Activated naive CD4-positive, alpha-beta T cell treated with anti-CD3 and anti-CD28 coated beads, Interleukin-2, amount 50 U/mL, for 16 hours (primary cell): ENCODE data around the gene HIPK1.
"Not testable (repeated sequence)": the region's sequence is repeated elsewhere in the genome, so short reads cannot be mapped to it uniquely, and the experiment has no call there.

Experiments used
- DNase-seq: peaks from one replicate; pipeline ENCODE4 v3.0.0-alpha.2; 2020

Gene HIPK1

DNA sequence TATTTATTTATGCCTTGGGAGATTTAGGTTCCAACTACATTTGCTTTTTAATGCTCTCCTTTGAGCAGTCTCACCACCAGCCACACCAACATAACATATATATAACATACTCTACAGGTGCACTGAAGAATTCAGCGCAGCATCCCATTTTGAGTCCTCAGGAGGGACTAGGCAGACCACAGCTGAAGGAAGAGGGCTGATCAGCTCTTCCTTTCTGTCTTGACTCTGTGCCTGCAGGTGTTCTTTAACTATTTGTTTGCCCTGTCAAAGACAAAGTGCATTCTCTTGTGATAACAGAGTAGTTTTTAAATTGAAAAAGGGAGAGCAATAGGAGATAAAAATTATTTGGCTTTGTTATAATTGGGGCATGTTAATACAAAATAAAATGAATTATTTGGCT, 17.0 kb downstream of the HIPK1 start:
- no peak for DNase-seq

DNA sequence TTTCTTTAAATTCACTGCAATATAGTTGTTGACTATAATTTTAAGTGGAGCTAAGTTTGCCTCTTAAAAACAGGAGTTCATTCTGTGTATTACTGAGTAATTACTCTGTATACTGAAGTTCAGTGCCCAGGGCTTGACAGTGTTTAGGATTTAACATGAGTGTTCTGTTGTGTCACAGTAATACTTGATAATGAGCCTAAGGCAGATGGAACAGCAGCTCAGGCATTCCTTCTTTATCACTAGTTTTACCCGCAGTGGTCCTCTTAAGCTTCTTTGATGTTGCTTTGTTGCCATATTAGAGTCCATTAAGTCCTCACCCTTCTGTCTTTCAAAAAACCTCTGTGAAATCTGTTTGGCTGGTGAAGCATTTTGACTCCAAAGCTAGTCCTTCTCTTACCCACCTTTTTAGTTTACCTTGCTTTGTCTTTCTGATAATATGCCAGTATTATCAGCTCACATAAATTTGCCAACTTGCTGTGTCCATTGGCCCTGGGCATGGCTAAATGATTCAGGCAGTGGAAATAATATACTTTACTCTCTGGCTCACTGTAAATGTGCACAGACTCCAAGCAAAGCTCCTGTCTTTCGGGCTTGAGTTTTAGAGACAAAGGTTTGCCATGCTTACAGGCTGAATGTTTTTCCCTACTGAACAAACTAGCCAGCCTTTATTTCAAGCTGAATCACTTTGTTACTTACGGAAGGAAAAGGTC, 17.7 kb downstream of the HIPK1 start:
- DNase-seq: no peak

DNA sequence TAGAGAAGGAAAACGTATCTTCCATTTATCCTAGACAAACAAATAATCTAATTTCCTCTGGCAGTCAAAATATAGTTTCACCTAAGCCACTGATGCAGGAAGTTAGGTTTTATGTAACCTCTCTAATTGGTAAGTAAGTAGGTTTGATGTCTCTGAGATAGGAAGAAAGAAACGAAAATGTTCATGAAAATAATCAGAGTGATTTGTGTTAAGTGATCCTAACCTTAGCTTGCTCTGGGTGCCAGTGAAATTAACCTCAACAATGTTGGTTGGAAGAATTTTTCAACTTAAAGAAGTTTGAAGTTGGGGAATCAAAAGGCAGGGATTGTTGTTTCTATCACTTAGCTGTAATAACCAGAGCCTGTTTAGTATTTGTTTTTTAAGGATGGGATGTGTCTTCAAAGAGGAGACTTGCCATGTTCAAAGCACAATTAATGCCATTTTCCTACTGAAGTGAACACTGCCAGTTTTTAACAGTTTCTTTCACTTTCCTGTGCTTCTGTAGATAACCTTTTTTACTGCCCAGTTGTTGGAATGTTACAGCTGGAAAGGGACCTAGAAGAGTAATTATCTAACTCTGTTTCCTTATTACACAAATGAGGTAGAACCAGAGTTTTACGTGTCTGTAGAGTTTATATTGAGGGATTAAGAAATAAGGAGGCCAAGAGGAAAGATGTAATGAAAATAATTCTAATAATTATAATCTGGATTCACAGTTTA, 18.4 kb downstream of the HIPK1 start:
- no peak for DNase-seq

DNA sequence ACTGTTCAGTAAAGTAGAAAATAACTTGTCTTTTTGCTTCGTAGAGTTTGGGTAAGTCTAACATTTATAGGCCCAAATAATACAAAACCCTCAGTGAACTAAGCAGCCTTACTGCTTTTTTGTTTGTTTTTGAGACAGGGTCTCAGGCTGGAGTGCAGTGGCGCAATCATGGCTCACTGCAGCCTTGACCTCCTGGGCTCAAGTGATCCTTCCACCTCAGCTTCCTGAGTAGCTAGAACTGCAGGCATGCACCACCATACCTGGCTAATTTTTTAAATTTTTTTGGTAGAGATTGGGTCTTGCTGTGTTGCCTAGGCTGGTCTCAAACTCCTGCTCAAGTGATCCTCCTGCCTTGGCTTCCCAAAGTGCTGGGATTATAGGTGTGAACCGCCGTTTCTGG, 19.0 kb downstream of the HIPK1 start:
- not testable (repeated sequence) for DNase-seq

DNA sequence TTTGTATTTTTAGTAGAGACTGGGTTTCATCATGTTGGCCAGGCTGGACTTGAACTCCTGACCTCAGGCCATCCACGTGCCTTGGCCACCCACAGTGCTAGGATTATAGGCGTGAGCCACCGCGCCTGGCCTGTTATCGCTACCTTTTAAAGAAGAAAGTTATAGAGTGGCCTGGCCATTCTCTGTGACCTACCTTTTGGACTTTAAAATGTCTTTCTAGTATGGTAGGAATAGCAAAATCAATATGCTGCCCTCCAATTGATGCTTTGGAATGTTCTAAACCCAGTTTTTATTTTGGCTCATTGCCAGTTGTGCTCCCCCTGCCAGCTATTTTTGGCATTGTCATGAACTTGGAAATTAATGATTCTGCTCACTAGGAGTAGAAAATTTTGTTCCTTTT, 19.9 kb downstream of the HIPK1 start:
- no peak for DNase-seq

DNA sequence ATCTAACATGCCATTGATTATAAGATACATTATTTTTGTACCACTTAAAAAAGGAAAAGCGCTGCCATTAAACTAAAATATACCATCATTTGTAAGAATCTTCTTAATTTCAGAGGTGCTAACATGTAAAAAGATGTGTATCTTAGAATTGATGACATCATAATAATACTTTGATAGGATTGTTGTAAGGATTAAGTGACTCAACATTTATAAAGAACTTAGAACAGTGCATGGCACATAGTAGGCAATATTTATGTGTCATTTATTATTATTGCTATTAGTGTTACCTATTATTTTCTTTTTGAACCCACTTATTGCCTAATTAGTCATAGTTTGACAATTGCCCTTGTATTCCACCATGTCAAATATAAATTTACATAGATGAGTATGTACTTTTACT, 21.8 kb downstream of the HIPK1 start:
- no peak for DNase-seq

DNA sequence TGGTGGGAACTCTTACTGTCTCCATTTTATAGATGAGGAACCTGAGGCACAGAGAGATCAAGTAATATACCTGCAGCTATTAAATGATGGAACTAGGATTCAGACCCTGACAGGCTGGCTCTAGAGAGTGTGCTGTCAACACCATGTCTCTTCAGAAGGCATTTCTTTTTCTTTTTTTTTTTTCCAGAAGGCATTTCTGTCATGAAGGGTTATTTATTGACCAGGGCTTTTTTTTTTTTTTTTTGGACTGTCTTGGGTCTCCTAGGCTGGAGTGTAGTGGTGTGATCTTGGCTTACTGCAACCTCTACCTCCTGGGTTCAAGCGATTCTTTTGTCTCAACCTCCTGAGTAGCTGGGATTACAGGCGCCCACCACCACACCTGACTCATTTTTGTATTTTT, 22.6 kb downstream of the HIPK1 start:
- DNase-seq: no peak

DNA sequence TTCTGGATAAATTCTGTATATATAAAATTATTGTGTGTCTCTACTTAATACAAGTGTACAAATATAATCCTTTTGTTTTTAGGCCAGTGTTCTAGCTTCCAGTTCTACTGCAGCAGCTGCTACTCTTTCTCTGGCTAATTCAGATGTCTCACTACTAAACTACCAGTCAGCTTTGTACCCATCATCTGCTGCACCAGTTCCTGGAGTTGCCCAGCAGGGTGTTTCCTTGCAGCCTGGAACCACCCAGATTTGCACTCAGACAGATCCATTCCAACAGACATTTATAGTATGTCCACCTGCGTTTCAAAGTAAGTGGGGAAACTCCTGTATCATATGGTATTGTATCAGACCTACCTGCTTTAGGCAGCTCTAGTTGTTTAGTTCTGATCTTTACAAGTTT, 28.9 kb downstream of the HIPK1 start:
- no peak for DNase-seq

DNA sequence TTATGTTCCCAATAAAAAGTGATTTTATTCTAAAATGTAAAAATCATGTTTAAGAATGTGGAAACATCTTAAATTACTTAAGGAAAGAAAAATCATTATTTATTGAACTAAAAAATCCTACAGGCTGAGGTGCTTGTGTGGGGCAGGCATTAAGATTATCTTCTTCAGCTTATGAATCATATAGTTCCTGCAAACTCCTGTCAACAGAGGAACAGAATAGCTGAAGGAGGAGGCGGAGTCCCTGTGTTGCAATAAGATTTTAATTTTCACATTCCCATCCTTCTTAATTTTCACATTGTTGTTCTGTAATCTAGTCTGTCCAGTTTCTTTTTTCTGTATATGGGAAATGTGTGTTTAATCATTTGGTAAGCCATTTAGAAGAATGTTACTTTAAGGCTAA, 29.6 kb downstream of the HIPK1 start:
- DNase-seq: no peak

DNA sequence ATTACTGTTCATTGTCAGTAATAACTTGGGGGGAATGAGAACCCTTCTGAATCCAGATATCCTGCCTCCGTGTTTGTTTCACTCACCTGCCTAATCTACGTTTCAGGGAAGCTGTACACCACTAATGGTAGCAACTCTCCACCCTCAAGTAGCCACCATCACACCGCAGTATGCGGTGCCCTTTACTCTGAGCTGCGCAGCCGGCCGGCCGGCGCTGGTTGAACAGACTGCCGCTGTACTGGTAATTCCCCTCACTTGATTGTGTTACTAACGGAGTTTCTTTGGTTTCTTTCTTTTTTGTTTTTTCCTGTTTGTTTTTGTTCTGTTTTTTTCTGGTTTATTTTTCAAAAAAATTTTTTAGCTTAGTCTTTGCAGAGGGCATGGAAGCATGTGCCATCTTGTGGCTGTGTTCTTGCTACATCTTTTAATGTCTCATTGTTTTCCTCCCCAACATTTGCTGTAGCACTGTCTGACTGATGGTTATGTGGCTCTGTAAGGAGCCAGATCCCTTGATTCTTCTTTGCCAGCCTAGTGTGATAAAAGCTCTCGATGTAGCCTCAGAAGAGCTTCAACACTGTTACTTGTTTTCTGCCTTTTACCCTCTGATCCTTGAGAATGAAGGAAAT, 34.3 kb downstream of the HIPK1 start:
- DNase-seq: no peak

DNA sequence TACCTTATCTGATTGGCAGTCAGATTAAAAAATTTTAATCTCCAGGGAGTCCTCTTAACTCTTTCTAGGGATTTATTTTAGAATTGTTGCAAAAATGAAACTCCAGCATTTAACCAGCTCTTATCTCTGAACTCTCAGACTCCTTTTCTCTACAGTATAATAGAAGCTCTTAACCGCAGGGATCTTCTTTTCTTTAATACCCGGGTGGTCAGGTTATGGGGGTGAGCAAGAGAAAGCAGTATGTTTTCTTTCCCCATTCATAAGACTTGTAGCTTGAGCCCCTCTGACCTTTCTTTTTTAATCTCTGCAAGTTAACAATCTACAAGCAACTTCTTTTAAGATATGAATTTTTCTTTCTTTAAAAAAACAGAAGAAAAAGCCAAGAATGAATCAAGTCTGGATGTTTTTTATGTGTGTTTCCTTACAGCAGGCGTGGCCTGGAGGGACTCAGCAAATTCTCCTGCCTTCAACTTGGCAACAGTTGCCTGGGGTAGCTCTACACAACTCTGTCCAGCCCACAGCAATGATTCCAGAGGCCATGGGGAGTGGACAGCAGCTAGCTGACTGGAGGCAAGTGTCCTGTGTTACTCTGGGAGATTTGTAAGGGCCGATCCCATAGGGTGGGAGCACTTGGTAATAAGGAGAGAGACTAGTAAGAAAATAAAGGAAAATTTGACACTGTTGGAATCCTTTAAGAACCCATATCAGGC, 36.7 kb downstream of the HIPK1 start:
- no peak for DNase-seq

DNA sequence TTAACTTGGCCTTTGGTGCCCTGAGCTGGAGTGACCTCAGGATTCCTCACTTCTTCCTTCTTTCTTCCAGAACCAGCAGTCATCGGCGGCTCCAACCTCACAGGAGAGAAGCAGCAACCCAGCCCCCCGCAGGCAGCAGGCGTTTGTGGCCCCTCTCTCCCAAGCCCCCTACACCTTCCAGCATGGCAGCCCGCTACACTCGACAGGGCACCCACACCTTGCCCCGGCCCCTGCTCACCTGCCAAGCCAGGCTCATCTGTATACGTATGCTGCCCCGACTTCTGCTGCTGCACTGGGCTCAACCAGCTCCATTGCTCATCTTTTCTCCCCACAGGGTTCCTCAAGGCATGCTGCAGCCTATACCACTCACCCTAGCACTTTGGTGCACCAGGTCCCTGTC, 43.8 kb downstream of the HIPK1 start:
- DNase-seq: no peak

DNA sequence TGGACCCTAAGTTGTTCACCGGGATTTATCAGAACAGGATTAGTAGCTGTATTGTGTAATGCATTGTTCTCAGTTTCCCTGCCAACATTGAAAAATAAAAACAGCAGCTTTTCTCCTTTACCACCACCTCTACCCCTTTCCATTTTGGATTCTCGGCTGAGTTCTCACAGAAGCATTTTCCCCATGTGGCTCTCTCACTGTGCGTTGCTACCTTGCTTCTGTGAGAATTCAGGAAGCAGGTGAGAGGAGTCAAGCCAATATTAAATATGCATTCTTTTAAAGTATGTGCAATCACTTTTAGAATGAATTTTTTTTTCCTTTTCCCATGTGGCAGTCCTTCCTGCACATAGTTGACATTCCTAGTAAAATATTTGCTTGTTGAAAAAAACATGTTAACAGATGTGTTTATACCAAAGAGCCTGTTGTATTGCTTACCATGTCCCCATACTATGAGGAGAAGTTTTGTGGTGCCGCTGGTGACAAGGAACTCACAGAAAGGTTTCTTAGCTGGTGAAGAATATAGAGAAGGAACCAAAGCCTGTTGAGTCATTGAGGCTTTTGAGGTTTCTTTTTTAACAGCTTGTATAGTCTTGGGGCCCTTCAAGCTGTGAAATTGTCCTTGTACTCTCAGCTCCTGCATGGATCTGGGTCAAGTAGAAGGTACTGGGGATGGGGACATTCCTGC, 46.2 kb downstream of the HIPK1 start:
- DNase-seq: no peak

DNA sequence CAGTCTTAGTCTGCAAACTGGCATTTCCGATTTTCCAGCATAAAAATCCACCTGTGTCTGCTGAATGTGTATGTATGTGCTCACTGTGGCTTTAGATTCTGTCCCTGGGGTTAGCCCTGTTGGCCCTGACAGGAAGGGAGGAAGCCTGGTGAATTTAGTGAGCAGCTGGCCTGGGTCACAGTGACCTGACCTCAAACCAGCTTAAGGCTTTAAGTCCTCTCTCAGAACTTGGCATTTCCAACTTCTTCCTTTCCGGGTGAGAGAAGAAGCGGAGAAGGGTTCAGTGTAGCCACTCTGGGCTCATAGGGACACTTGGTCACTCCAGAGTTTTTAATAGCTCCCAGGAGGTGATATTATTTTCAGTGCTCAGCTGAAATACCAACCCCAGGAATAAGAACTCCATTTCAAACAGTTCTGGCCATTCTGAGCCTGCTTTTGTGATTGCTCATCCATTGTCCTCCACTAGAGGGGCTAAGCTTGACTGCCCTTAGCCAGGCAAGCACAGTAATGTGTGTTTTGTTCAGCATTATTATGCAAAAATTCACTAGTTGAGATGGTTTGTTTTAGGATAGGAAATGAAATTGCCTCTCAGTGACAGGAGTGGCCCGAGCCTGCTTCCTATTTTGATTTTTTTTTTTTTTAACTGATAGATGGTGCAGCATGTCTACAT, 47.6 kb downstream of the HIPK1 start:
- DNase-seq: no peak

DNA sequence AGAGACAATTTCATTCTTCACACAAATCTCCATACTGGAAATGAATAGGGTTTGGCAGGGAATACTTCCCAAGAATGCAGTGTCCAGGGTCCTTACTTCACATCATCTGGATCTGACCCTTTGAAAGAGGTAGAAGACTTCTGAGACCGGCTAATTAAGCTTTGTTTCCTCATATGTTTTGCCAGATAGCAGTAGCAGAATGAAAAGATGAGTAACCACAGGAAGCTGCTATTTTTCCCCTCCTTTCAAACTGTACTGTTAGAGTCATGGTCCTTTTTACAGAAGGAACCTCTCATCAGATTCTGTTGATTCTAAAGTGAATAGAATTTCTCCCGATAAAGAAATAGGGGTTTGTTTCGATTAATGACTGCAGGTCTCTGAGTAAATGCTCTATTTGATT, 48.8 kb downstream of the HIPK1 start:
- no peak for DNase-seq

DNA sequence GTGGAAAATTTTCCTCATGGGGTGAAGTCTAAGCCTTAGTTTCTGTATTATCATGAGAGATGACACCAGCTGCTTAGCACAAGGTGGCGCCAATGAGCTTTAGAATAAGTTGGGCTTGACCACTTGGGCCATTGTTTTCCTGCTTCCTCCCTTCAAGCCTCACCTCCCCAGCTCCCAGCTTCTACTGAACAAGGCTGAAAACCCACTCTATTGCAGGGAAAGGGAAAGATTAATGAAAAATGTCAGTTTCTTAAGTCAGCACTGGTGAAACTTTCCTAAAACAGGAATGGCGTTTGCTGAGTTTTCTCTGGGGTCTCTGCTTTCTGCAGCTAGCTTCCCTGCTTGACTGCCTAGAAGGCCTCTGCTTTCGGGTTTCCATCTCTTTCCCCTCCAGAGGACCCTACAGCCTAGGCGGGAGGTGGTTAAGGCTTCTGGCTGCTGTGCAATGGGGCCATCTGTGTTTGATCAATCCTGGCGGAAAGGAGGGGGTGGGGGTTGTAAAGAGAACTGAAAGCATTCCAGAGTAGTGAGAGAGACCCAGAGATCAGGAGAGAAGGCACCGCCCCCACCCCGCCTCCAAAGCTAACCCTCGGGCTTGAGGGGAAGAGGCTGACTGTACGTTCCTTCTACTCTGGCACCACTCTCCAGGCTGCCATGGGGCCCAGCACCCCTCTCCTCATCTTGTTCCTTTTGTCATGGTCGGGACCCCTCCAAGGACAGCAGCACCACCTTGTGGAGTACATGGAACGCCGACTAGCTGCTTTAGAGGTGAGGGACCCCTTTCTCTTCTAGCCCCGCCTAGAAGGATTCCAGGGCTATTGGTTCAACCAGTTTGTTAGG, 50.0 kb downstream of the HIPK1 start, which contains the start of gene OLFML3:
Gene OLFML3 (plus strand): TSS at position 612 of the 840 bp plus-strand sequence. CDS start 43 bp downstream, at position 655.
- DNase-seq: peak; percentile 51

DNA sequence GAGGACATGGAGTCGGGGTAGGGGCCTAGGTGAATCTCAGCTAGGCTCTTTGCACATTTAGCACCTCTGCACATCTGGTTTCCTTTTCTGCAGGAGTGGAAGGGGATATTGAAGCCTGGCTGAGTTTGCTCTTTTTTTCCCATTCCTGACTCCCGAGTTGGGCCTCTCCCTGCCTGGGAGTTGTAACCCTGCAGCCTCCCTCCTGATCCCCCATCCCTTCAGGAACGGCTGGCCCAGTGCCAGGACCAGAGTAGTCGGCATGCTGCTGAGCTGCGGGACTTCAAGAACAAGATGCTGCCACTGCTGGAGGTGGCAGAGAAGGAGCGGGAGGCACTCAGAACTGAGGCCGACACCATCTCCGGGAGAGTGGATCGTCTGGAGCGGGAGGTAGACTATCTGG, 51.0 kb downstream of the HIPK1 start:
- DNase-seq: no peak

DNA sequence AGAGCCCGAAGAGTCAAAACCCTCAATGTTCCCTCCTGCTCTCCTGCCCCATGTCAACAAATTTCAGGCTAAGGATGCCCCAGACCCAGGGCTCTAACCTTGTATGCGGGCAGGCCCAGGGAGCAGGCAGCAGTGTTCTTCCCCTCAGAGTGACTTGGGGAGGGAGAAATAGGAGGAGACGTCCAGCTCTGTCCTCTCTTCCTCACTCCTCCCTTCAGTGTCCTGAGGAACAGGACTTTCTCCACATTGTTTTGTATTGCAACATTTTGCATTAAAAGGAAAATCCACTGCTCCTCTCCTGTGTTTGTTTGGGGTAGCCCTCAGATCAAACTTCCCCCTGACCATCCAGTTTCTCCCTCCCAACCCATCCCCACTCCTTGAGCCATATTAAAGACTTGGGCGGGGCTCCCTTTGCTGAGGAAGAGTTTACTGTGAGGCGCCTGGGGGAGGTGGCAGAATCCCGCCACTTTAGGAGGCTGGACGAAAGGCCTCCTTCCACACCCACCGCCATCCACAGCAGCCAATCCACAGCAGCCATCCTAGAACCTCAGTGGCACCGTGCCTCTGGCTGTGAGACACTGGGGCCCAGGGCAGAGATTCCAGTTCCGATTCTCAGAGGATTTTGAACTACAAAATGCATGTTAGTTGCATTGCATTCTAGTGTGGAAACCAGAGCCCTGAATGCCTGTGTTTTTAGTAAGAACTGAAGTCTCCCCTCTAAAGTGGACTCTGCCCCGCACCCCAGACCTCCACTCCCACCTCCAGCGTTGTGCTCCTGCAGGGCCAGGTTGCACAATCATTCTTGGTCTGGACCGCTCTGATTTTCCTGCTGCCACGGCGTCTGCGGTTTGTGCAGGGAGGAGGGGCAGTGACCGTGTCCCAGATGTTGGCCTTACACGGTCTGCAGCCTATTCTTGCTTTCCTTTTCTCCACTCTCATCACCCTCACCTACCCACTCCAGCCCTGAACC, 53.1 kb downstream of the HIPK1 start:
- DNase-seq: no peak

DNA sequence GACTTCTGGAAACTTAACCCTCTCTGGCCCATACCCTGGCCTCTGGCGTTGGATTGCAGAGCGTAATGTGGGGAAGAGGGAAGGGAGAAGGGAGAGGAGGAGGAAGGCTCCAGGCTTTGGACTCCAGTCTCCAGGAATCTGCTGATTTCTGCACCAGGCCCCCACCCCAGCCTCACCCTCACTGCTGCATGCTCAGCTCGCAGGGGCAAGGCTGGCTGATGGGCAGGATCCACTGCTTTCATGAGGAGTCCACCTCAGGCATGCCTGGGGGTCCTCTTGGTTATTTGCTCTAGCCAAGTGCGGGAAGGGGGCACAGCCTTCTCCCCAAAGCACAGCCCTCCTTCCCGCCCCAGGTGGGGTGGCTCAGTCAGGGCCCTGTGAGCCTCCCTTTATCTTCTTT, 53.8 kb downstream of the HIPK1 start:
- no peak for DNase-seq

DNA sequence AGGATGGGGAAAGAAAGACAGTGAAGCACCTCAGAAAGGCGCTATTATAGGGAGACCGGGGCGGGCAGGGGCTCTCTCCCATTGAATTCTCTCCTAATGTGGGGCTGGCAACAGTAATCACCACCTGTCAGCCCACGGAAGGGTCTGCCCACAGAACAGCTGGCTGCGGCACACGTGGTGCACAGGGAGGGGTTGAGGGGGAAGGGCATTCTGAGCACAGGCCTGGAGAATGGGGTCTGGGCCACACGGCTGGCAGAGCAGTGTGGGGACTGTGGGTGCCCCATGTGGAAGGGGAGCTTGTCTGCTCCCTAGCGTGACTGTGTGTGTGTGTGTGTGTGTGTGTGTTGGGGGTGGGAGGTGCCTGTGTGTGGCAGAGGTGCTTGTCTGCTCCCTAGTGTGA, 54.3 kb downstream of the HIPK1 start:
- no peak for DNase-seq
